GM12874 (cell line): ENCODE results near the gene ATP9A.

ENCODE experiments used
- CTCF ChIP-seq: IDR thresholded peaks from 2 replicates; pipeline ENCODE4 v1.5.1; 2011; ENCODE audit warnings: low read depth, mild to moderate bottlenecking, control low read depth, low read length, moderate library complexity; ENCODE audit not compliant: insufficient read depth

The ATP9A gene

GRCh38 chr20:51587145-51587544 lies 181.0 kb downstream of the ATP9A start:
- TF ChIP-seq CTCF = no peak

GRCh38 chr20:51586005-51586440 lies 182.2 kb downstream of the ATP9A start:
- TF ChIP-seq CTCF = no peak

GRCh38 chr20:51585148-51585547 lies 183.0 kb downstream of the ATP9A start:
- TF ChIP-seq CTCF = no peak

- no peak for TF ChIP-seq CTCF
These were observed 183.5 kb downstream of the ATP9A start for GRCh38 chr20:51584737-51585136.

GRCh38 chr20:51584116-51584515 lies 184.1 kb downstream of the ATP9A start:
- no peak for TF ChIP-seq CTCF

GRCh38 chr20:51583499-51583898 lies 184.7 kb downstream of the ATP9A start:
- TF ChIP-seq CTCF = no peak

- TF ChIP-seq CTCF = no peak
These were observed 185.1 kb downstream of the ATP9A start for GRCh38 chr20:51583073-51583472.

GRCh38 chr20:51581571-51581970 lies 186.6 kb downstream of the ATP9A start:
- TF ChIP-seq CTCF = no peak
